Superior temporal gyrus (tissue), 1 donor: ENCODE measurements around the gene FBN2.

ENCODE experiments used
- DNase-seq: peaks from one replicate; pipeline ENCODE4 v3.0.0-alpha.2; 2016; ENCODE audit errors: extremely low spot score

Gene FBN2

GRCh38 chr5:128305341-128305740, 232.7 kb downstream of the FBN2 start:
- no peak for DNase-seq

GRCh38 chr5:128304791-128305190, 233.3 kb downstream of the FBN2 start:
- DNase-seq, result no peak

- DNase-seq, result no peak
Measured at GRCh38 chr5:128304088-128304487, 234.0 kb downstream of the FBN2 start.

GRCh38 chr5:128303593-128303992, 234.5 kb downstream of the FBN2 start:
- DNase-seq, result no peak

- no peak for DNase-seq
Measured at GRCh38 chr5:128300181-128300580, 237.9 kb downstream of the FBN2 start.

- DNase-seq, result no peak
Measured at GRCh38 chr5:128290152-128290858, 247.7 kb downstream of the FBN2 start.

GRCh38 chr5:128287740-128288139, 250.3 kb downstream of the FBN2 start:
- DNase-seq, result no peak

GRCh38 chr5:128284236-128284635, 253.8 kb downstream of the FBN2 start:
- no peak for DNase-seq

GRCh38 chr5:128279345-128279744, 258.7 kb downstream of the FBN2 start:
- no peak for DNase-seq

- no peak for DNase-seq
Measured at GRCh38 chr5:128276537-128277216, 261.4 kb downstream of the FBN2 start.

GRCh38 chr5:128274441-128274840, 263.6 kb downstream of the FBN2 start:
- no peak for DNase-seq

- no peak for DNase-seq
Measured at GRCh38 chr5:128273736-128274135, 264.3 kb downstream of the FBN2 start.

- no peak for DNase-seq
Measured at GRCh38 chr5:128271859-128272464, 266.1 kb downstream of the FBN2 start.

GRCh38 chr5:128271071-128271470, 267.0 kb downstream of the FBN2 start:
- DNase-seq, result no peak

GRCh38 chr5:128264564-128265360, 273.3 kb downstream of the FBN2 start:
- DNase-seq, result no peak

- no peak for DNase-seq
Measured at GRCh38 chr5:128263357-128263756, 274.7 kb downstream of the FBN2 start.

- DNase-seq, result no peak
Measured at GRCh38 chr5:128262911-128263310, 275.1 kb downstream of the FBN2 start.

GRCh38 chr5:128259607-128260021, 278.4 kb downstream of the FBN2 start:
- no peak for DNase-seq

- DNase-seq, result no peak
Measured at GRCh38 chr5:128258372-128258771, 279.7 kb downstream of the FBN2 start.

GRCh38 chr5:128257076-128257475, 281.0 kb downstream of the FBN2 start:
- no peak for DNase-seq

- no peak for DNase-seq
Measured at GRCh38 chr5:128254789-128255188, 283.3 kb downstream of the FBN2 start.

GRCh38 chr5:128253880-128254279, 284.2 kb downstream of the FBN2 start:
- DNase-seq, result no peak
